ENCODE data around the gene BMP5. TPM values are rescaled to one million over a fixed set of nuclear protein-coding genes. Genes with fewer than 3 reads are reported as not detected.

Gene BMP5
- total and polyA plus RNA-seq, 2 donors (not counting 3 experiments of a cell fraction or from before 2014, with no cell fraction given) = not detected

DNA sequence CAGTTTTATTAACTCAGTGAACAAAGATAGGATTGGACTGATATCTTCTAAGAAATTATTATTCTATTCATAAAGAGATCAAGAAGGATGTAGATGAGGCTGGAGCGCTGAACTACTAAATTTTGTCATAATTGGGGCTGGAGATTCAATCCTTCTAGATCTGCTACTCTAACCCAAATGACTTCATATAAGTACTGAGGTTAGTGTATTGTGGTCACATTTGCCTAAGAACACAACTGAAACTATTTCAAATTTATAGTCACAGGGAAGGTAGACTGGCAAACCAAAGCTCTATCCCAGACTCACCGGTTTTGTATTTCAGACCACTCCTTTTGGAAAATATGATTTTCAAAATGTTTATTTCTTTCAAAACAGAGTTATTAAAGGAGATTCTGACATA lies 96.7 kb downstream of the BMP5 start:
- dilution Hi-C loops (cut with MboI; ENCODE audit: extremely low pct_ligation_motif_present, low sequenced_read_pairs) = no loop called here
- no peak for DNase-seq (ENCODE audit: low read depth, low spot score)
- Histone ChIP-seq H3K9me3 (replicated peaks; ENCODE audit: control insufficient read depth, insufficient read depth, low read length) (no peaks in the 10 kb centered on the region), H3K79me2 (ENCODE audit: control insufficient read depth, insufficient read depth, low read length) (no peaks in the 10 kb centered on the region), H3K4me1 (ENCODE audit: control insufficient read depth, extremely low read depth, insufficient read depth, low read length) (no peaks in the 10 kb centered on the region), H3K4me3 (replicated peaks in 1 of 3; ENCODE audit: insufficient read depth in 1 of 3, low read depth in 1 of 3, low read length in 3 of 3) (no peak overlapping the region), H3K27ac (ENCODE audit: insufficient read depth, low read depth, low read length) (no peak overlapping the region), H4K20me1 (replicated peaks; ENCODE audit: control insufficient read depth, extremely low read depth, insufficient read depth, low read length) (no peaks in the 10 kb centered on the region), H2AFZ (ENCODE audit: low read depth, low read length) (no peak overlapping the region), H3K9ac (replicated peaks; ENCODE audit: extremely low read depth, insufficient read depth, low read length) (no peak overlapping the region), H3K9me1 (replicated peaks; ENCODE audit: control insufficient read depth, extremely low read depth, insufficient read depth, low read length) (no peaks in the 10 kb centered on the region), H3K4me2 (ENCODE audit: insufficient read depth, low read length) (no peak overlapping the region), H3K36me3 (ENCODE audit: control insufficient read depth in 2 of 2, extremely low read depth in 1 of 2, insufficient read depth in 2 of 2, low read length in 2 of 2) (no peaks in the 10 kb centered on the region), H3K27me3 (ENCODE audit: control insufficient read depth in 2 of 2, insufficient read depth in 2 of 2, low read length in 2 of 2) (no peaks in the 10 kb centered on the region)
- ChIA-PET POLR2A (no interaction called here), CTCF (interaction anchor here (1.2 to 1.3 kb wide), 2 partner anchors 10 to 17 kb away, joined by 3 to 5 read pairs; no protein-coding TSS in a partner anchor)
- FAIRE-seq = no peak
- no TSS peak for BruUV-seq (replicated peaks)
- intact Hi-C loops (cut with micrococcal nuclease) = no loop called here
- TF ChIP-seq FOS (IDR thresholded peaks at IDR 0.05; ENCODE audit: borderline replicate concordance, insufficient read depth, low read length) = no peak
- no peak for TF ChIP-seq POLR2AphosphoS5 (IDR thresholded peaks at IDR 0.05; ENCODE audit: insufficient read depth, low read depth, low read length)
- TF ChIP-seq POLR2A (IDR thresholded peaks at IDR 0.05; ENCODE audit: low read depth, low read length) = no peak
- no peak for TF ChIP-seq GATA2 (IDR thresholded peaks at IDR 0.05; ENCODE audit: insufficient read depth, insufficient read length, low read depth, low read length)
- TF ChIP-seq JUN (IDR thresholded peaks at IDR 0.05; ENCODE audit: borderline replicate concordance, insufficient read depth, insufficient read length, low read depth) = no peak
- TF ChIP-seq, protein P1, sequence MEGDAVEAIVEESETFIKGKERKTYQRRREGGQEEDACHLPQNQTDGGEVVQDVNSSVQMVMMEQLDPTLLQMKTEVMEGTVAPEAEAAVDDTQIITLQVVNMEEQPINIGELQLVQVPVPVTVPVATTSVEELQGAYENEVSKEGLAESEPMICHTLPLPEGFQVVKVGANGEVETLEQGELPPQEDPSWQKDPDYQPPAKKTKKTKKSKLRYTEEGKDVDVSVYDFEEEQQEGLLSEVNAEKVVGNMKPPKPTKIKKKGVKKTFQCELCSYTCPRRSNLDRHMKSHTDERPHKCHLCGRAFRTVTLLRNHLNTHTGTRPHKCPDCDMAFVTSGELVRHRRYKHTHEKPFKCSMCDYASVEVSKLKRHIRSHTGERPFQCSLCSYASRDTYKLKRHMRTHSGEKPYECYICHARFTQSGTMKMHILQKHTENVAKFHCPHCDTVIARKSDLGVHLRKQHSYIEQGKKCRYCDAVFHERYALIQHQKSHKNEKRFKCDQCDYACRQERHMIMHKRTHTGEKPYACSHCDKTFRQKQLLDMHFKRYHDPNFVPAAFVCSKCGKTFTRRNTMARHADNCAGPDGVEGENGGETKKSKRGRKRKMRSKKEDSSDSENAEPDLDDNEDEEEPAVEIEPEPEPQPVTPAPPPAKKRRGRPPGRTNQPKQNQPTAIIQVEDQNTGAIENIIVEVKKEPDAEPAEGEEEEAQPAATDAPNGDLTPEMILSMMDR (IDR thresholded peaks at IDR 0.05; ENCODE audit: extremely low read depth in 1 of 2, insufficient read depth in 1 of 2, low read depth in 1 of 2, low read length in 2 of 2) = no peak

DNA sequence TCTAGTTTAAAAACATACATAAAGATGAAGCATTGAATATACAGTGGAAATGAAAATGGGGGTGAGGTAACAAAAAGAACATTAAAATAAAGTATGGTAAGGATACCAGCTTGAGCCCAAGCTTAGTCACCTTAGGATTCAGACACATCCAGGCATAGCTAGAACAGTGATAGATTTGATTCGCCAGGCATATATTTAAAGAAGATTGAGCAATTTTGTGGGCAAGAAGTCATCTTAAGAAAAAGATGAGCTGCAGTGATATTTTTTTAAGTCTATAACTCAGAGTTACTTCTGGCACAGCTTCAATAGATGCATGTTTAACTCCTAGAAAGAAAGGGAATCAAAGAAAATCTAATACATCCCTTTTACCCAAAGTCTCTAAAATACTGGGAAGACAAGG lies 97.9 kb downstream of the BMP5 start:
- ChIA-PET POLR2A (no interaction called here), CTCF (no interaction called here)
- Histone ChIP-seq H2AFZ (ENCODE audit: low read depth, low read length) (no peak overlapping the region), H3K9me3 (replicated peaks; ENCODE audit: control insufficient read depth, insufficient read depth, low read length) (no peaks in the 10 kb centered on the region), H3K4me2 (ENCODE audit: insufficient read depth, low read length) (no peak overlapping the region), H3K27me3 (ENCODE audit: control insufficient read depth in 2 of 2, insufficient read depth in 2 of 2, low read length in 2 of 2) (no peaks in the 10 kb centered on the region), H3K4me3 (replicated peaks in 1 of 3; ENCODE audit: insufficient read depth in 1 of 3, low read depth in 1 of 3, low read length in 3 of 3) (no peak overlapping the region), H3K9ac (replicated peaks; ENCODE audit: extremely low read depth, insufficient read depth, low read length) (no peak overlapping the region), H3K79me2 (ENCODE audit: control insufficient read depth, insufficient read depth, low read length) (no peaks in the 10 kb centered on the region), H3K27ac (ENCODE audit: insufficient read depth, low read depth, low read length) (no peak overlapping the region), H3K9me1 (replicated peaks; ENCODE audit: control insufficient read depth, extremely low read depth, insufficient read depth, low read length) (no peaks in the 10 kb centered on the region), H3K36me3 (ENCODE audit: control insufficient read depth in 2 of 2, extremely low read depth in 1 of 2, insufficient read depth in 2 of 2, low read length in 2 of 2) (no peaks in the 10 kb centered on the region), H4K20me1 (replicated peaks; ENCODE audit: control insufficient read depth, extremely low read depth, insufficient read depth, low read length) (no peaks in the 10 kb centered on the region), H3K4me1 (ENCODE audit: control insufficient read depth, extremely low read depth, insufficient read depth, low read length) (no peaks in the 10 kb centered on the region)
- intact Hi-C loops (cut with micrococcal nuclease) (no loop called here), dilution Hi-C loops (cut with MboI; ENCODE audit: extremely low pct_ligation_motif_present, low sequenced_read_pairs) (no loop called here)
- FAIRE-seq (no peak), DNase-seq (ENCODE audit: low read depth, low spot score) (no peak)
- TF ChIP-seq GATA2 (IDR thresholded peaks at IDR 0.05; ENCODE audit: insufficient read depth, insufficient read length, low read depth, low read length) = no peak
- TF ChIP-seq, protein P2, sequence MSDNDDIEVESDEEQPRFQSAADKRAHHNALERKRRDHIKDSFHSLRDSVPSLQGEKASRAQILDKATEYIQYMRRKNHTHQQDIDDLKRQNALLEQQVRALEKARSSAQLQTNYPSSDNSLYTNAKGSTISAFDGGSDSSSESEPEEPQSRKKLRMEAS (IDR thresholded peaks at IDR 0.05; ENCODE audit: insufficient read depth, insufficient read length) = no peak
- no peak for TF ChIP-seq MYC (IDR thresholded peaks at IDR 0.05; ENCODE audit: low read depth, low read length)
- no peak for TF ChIP-seq JUN (IDR thresholded peaks at IDR 0.05; ENCODE audit: borderline replicate concordance, insufficient read depth, insufficient read length, low read depth)
- TF ChIP-seq, protein P1 (IDR thresholded peaks at IDR 0.05; ENCODE audit: extremely low read depth in 1 of 2, insufficient read depth in 1 of 2, low read depth in 1 of 2, low read length in 2 of 2) = no peak
- no peak for TF ChIP-seq POLR2AphosphoS5 (IDR thresholded peaks at IDR 0.05; ENCODE audit: insufficient read depth, low read depth, low read length)
- no peak for TF ChIP-seq EZH2 (IDR thresholded peaks at IDR 0.05; ENCODE audit: borderline replicate concordance, low read depth, low read length, severe bottlenecking)
- TF ChIP-seq POLR2A (IDR thresholded peaks at IDR 0.05; ENCODE audit: low read depth, low read length) = no peak
- no peak for TF ChIP-seq FOS (IDR thresholded peaks at IDR 0.05; ENCODE audit: borderline replicate concordance, insufficient read depth, low read length)
- no TSS peak for BruUV-seq (replicated peaks)

Measured in endothelial cell of umbilical vein (primary cell).